WTC11 (cell line): ENCODE data around the gene CBFA2T2.

Experiments
- CTCF ChIP-seq: fragments of 200-600 bp; IDR thresholded peaks from 2 replicates; pipeline ENCODE4 v1.8.0; 2022; ENCODE audit warnings: antibody characterized with exemption
- E2F1 ChIP-seq: sonication (generic); formaldehyde crosslinking; IDR thresholded peaks from 2 replicates; pipeline ENCODE4 v1.8.0; 2022; ENCODE audit warnings: mild to moderate bottlenecking, missing genetic modification reagents

GRCh38 chr20:33493076-33493766 lies 3.3 kb downstream of the CBFA2T2 start:
- TF ChIP-seq E2F1 (no peak), CTCF (no peak)
